ENCODE results near the gene OR7D4.
"Not testable (repeated sequence)": the region's sequence is repeated elsewhere in the genome, so short reads cannot be mapped to it uniquely, and the experiment has no call there.

OR7D4 gene

GRCh38 chr19:9219489-9219888 lies at the start of gene OR7D4:
TSS of gene OR7D4 (minus strand) at chr19:9219589. CDS start at chr19:9214837, 4,752 bp downstream.
- no peak within 1 kb of the TSS for H2AFZ ChIP-seq (ENCODE audit: low read depth, low read length)
- H3K27me3 ChIP-seq (ENCODE audit: insufficient read depth, low read length): no peaks in the 10 kb centered on the region
- no peaks in the 10 kb centered on the region for H3K9me3 ChIP-seq (ENCODE audit: low read length)
- H3K4me3 ChIP-seq (ENCODE audit: low read length): no peak within 1 kb of the TSS
- H3K36me3 ChIP-seq (ENCODE audit: insufficient read depth, low read length): no peaks in the 10 kb centered on the region
- no peaks in the 10 kb centered on the region for H3K4me1 ChIP-seq (ENCODE audit: insufficient read depth, low read length)

- H3K27me3 ChIP-seq (ENCODE audit: insufficient read depth, low read length): peaks cover 4% of the 10 kb centered on the region
- H3K36me3 ChIP-seq (ENCODE audit: insufficient read depth, low read length): no peaks in the 10 kb centered on the region
- no peak overlapping the region for H2AFZ ChIP-seq (ENCODE audit: low read depth, low read length)
- no peaks in the 10 kb centered on the region for H3K9me3 ChIP-seq (ENCODE audit: low read length)
- H3K4me1 ChIP-seq (ENCODE audit: insufficient read depth, low read length): no peaks in the 10 kb centered on the region
- no peak overlapping the region for H3K4me3 ChIP-seq (ENCODE audit: low read length)
Observed at GRCh38 chr19:9251236-9251635, 31.8 kb upstream of the OR7D4 start.

- no peak within 1 kb of the TSS for H2AFZ ChIP-seq (ENCODE audit: low read depth, low read length)
- peaks cover 4% of the 10 kb centered on the region for H3K27me3 ChIP-seq (ENCODE audit: insufficient read depth, low read length)
- H3K4me3 ChIP-seq (ENCODE audit: low read length): no peak within 1 kb of the TSS
- no peaks in the 10 kb centered on the region for H3K4me1 ChIP-seq (ENCODE audit: insufficient read depth, low read length)
- no peaks in the 10 kb centered on the region for H3K9me3 ChIP-seq (ENCODE audit: low read length)
- H3K36me3 ChIP-seq (ENCODE audit: insufficient read depth, low read length): no peaks in the 10 kb centered on the region
Observed at GRCh38 chr19:9250630-9251029, 31.2 kb upstream of the OR7D4 start, which contains the start of gene OR7E24. TSS of gene OR7E24 (plus strand) at chr19:9250930. CDS start at chr19:9251044, 114 bp downstream.

GRCh38 chr19:9205501-9206113 lies 13.8 kb downstream of the OR7D4 start:
- Histone ChIP-seq H3K4me1 (ENCODE audit: insufficient read depth, low read length) (no peaks in the 10 kb centered on the region), H3K4me3 (ENCODE audit: low read length) (no peak overlapping the region), H3K36me3 (ENCODE audit: insufficient read depth, low read length) (no peaks in the 10 kb centered on the region)

DNA sequence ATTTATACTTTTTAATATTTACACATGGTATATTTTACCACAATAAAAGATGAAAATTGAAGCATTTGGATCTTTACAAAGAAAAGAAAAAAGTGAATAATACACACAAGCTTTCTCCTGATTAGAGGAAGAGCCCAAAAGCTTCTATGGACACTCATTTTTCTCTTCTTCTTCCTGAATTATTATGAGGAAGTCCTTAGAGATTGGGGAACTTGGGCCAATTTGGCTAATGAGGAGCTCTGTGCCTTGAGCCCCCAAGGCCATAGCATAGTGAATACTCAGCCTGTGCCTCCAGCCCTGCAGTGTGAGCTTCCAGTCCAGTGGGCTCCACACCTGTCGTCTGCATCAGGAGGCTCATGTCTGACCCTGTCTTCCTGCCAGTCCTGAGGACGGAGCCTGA lies 21.3 kb downstream of the OR7D4 start:
- not testable (repeated sequence) for H3K4me3 ChIP-seq (ENCODE audit: low read length)

More at GRCh38 chr19:9205501-9206113, 13.8 kb downstream of the OR7D4 start:
- H2AFZ ChIP-seq (ENCODE audit: low read depth, low read length): peak overlapping the region; percentile 16
- H3K9me3 ChIP-seq (ENCODE audit: low read length): no peaks in the 10 kb centered on the region
- H3K27me3 ChIP-seq (ENCODE audit: insufficient read depth, low read length): no peaks in the 10 kb centered on the region

DNA sequence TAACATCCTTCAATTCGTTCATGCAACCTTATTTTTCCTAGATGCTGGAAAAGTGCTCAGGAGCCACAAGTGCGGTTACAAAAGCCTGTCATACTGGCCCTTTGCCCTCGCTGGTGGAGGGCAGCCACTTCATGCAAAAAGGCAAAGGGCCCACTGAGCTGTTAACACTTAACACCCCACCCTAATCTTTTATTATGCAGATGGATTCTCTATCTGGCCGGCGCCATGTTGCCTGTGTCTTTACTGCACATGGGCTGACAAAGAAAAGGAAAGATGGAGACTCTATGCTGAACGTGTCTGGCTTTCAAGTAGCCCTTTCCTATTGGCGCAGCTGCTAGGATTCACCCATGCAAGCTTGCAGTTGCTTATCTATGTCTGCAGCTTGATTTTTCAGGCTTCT lies 29.9 kb downstream of the OR7D4 start:
- Histone ChIP-seq H3K27me3 (ENCODE audit: insufficient read depth, low read length) (no peaks in the 10 kb centered on the region), H3K4me3 (ENCODE audit: low read length) (no peak overlapping the region), H3K4me1 (ENCODE audit: insufficient read depth, low read length) (peaks cover 7% of the 10 kb centered on the region), H3K36me3 (ENCODE audit: insufficient read depth, low read length) (no peaks in the 10 kb centered on the region), H2AFZ (ENCODE audit: low read depth, low read length) (peak overlapping the region; percentile 69), H3K9me3 (ENCODE audit: low read length) (no peaks in the 10 kb centered on the region)

More for the DNA sequence above, 21.3 kb downstream of the OR7D4 start:
- H3K4me1 ChIP-seq (ENCODE audit: insufficient read depth, low read length); H2AFZ ChIP-seq (ENCODE audit: low read depth, low read length); H3K9me3 ChIP-seq (ENCODE audit: low read length); H3K27me3 ChIP-seq (ENCODE audit: insufficient read depth, low read length); H3K36me3 ChIP-seq (ENCODE audit: insufficient read depth, low read length): not testable (repeated sequence)

DNA sequence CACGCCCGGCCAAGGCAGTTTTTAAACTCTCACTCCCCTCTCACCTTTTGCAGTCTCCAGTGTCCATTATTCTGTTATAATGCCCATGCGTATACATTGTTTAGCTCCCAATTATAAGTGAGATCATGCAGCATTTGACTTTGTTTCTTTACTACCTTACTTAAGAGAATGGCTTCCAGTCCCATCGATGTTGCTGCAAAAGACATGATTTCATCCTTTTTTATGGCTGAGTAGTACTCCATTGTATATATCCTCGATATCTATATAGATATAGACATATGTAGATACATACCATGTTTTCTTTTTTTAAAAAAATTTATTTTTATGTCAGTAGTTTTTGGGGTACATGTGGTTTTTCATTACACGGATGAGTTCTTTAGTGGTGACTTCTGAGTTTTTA lies 32.2 kb downstream of the OR7D4 start:
- no peak overlapping the region for H3K4me3 ChIP-seq (ENCODE audit: low read length)
- H3K4me1 ChIP-seq (ENCODE audit: insufficient read depth, low read length): peaks cover 7% of the 10 kb centered on the region
- H3K36me3 ChIP-seq (ENCODE audit: insufficient read depth, low read length): no peaks in the 10 kb centered on the region
- no peaks in the 10 kb centered on the region for H3K27me3 ChIP-seq (ENCODE audit: insufficient read depth, low read length)
- H2AFZ ChIP-seq (ENCODE audit: low read depth, low read length): no peak overlapping the region
- H3K9me3 ChIP-seq (ENCODE audit: low read length): no peaks in the 10 kb centered on the region

- no peaks in the 10 kb centered on the region for H3K9me3 ChIP-seq (ENCODE audit: low read length)
- no peaks in the 10 kb centered on the region for H3K4me1 ChIP-seq (ENCODE audit: insufficient read depth, low read length)
- H3K27me3 ChIP-seq (ENCODE audit: insufficient read depth, low read length): no peaks in the 10 kb centered on the region
- H3K36me3 ChIP-seq (ENCODE audit: insufficient read depth, low read length): no peaks in the 10 kb centered on the region
- no peak overlapping the region for H3K4me3 ChIP-seq (ENCODE audit: low read length)
- H2AFZ ChIP-seq (ENCODE audit: low read depth, low read length): no peak overlapping the region
Observed at GRCh38 chr19:9183000-9183399, 36.4 kb downstream of the OR7D4 start.

DNA sequence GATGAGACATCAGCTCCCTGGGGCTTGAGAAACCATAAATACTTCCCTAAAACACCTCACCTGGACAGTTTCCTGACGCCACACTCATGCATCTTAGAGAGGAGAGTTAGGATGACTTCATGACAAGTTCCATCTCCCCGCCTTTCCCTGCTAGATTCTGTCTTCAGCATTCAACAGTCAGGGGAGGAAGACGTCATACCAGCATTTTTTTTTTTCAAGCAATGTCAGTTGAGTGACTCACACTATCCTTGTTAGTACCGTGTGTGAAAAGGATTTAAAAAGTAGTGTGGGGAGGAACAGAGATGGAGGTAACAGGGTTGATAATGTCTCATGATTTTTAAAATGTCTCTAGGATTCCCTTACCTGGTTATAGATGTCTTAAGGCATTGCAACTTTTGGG lies 40.5 kb downstream of the OR7D4 start, which contains the start of gene OR7D2:
Gene OR7D2 (plus strand): TSS at position 79 of the 400 bp plus-strand sequence. CDS start 6,803 bp downstream, outside the sequence.
- no peak within 1 kb of the TSS for H2AFZ ChIP-seq (ENCODE audit: low read depth, low read length)
- no peak within 1 kb of the TSS for H3K4me3 ChIP-seq (ENCODE audit: low read length)
- no peaks in the 10 kb centered on the region for H3K36me3 ChIP-seq (ENCODE audit: insufficient read depth, low read length)
- no peaks in the 10 kb centered on the region for H3K4me1 ChIP-seq (ENCODE audit: insufficient read depth, low read length)
- no peaks in the 10 kb centered on the region for H3K27me3 ChIP-seq (ENCODE audit: insufficient read depth, low read length)
- no peaks in the 10 kb centered on the region for H3K9me3 ChIP-seq (ENCODE audit: low read length)

DNA sequence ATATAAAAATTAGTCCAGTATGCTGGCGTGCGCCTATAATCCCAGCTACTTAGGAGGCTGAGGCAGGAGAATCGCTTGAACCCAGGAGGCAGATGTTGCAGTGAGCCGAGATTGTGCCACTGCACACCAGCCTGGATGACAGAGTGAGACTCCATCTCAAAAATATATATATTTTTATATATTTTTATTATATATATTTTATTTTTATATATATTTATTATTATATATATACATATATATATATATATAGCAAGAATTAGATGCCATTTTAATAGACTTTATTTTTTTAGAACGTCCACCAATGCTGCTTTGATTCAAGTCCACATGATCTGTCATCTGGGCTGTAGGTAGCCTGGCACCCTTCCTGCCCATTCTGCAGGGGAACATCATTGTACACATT lies 44.1 kb downstream of the OR7D4 start:
- no peaks in the 10 kb centered on the region for H3K4me1 ChIP-seq (ENCODE audit: insufficient read depth, low read length)
- no peaks in the 10 kb centered on the region for H3K27me3 ChIP-seq (ENCODE audit: insufficient read depth, low read length)
- H3K36me3 ChIP-seq (ENCODE audit: insufficient read depth, low read length): no peaks in the 10 kb centered on the region
- no peak overlapping the region for H2AFZ ChIP-seq (ENCODE audit: low read depth, low read length)
- H3K9me3 ChIP-seq (ENCODE audit: low read length): no peaks in the 10 kb centered on the region
- no peak overlapping the region for H3K4me3 ChIP-seq (ENCODE audit: low read length)

DNA sequence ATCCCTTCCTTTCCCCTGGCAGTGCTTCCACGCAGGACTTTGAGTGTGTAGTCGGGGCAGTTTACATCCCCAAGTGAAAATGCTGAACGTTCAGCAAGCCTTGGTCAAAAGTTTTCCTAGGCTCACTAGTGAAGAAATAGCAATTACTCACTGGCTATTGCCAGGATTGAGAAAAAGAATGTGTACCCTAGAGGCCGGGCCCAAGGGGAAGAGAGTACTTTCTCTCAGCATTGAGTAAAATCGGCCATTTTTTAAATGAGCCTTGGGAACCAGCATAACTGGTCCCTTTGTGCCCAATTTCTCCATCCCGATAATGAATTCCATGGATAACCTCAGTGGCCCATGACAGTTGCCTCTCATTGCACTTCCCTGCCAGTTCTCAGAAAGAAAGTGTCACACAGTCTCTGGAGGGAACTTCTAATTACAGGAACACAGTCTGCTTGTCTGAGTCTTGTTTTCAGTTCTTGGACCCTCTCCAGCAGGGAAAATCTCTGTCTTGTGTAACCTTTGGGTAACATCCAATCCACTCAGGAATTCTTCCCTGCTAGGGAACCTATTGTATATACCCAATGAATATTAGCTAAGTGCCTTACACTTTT lies 47.9 kb downstream of the OR7D4 start:
- no peaks in the 10 kb centered on the region for H3K27me3 ChIP-seq (ENCODE audit: insufficient read depth, low read length)

DNA sequence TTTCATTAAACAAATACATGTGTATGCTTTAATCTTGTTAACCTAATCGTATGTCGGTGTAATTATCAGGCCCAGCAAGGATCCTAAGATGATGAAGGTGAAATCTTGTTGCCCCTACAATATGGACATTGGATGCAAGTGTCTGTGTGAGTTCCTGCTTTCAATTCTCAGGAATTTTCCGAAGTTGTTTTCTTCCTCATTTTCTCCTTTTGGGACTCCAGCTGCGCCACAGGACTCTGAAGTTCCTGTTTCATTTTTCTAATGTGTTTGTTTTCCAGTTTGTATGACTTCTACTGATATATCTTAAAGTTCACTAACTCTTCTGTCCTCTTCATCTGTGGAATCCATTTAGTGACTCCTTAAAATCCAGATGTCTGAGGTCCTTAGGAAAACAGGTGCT lies 52.5 kb downstream of the OR7D4 start:
- Histone ChIP-seq H3K9me3 (ENCODE audit: low read length) (peaks cover 15% of the 10 kb centered on the region), H3K4me3 (ENCODE audit: low read length) (no peak overlapping the region), H3K4me1 (ENCODE audit: insufficient read depth, low read length) (no peaks in the 10 kb centered on the region), H2AFZ (ENCODE audit: low read depth, low read length) (no peak overlapping the region), H3K27me3 (ENCODE audit: insufficient read depth, low read length) (no peaks in the 10 kb centered on the region), H3K36me3 (ENCODE audit: insufficient read depth, low read length) (peaks cover 26% of the 10 kb centered on the region)

More for the DNA sequence above, 47.9 kb downstream of the OR7D4 start:
- H2AFZ ChIP-seq (ENCODE audit: low read depth, low read length): no peak overlapping the region
- peaks cover 3% of the 10 kb centered on the region for H3K36me3 ChIP-seq (ENCODE audit: insufficient read depth, low read length)
- H3K4me3 ChIP-seq (ENCODE audit: low read length): no peak overlapping the region
- H3K9me3 ChIP-seq (ENCODE audit: low read length): no peaks in the 10 kb centered on the region
- H3K4me1 ChIP-seq (ENCODE audit: insufficient read depth, low read length): no peaks in the 10 kb centered on the region

- Histone ChIP-seq H3K4me1 (ENCODE audit: insufficient read depth, low read length) (no peaks in the 10 kb centered on the region), H3K9me3 (ENCODE audit: low read length) (peaks cover 31% of the 10 kb centered on the region), H3K27me3 (ENCODE audit: insufficient read depth, low read length) (no peaks in the 10 kb centered on the region), H3K4me3 (ENCODE audit: low read length) (no peak overlapping the region), H3K36me3 (ENCODE audit: insufficient read depth, low read length) (peaks cover 42% of the 10 kb centered on the region), H2AFZ (ENCODE audit: low read depth, low read length) (no peak overlapping the region)
Observed at GRCh38 chr19:9165261-9165660, 54.1 kb downstream of the OR7D4 start.
